ENCODE measurements around the gene MICA.
"Not testable (repeated sequence)": the region's sequence is repeated elsewhere in the genome, so short reads cannot be mapped to it uniquely, and the experiment has no call there.

Gene MICA

GRCh38 chr6:31403283-31404060, at the start of gene MICA:
Gene MICA, plus strand, starts transcription at chr6:31403595. Its CDS starts 38 bp downstream, at chr6:31403633.
- in situ Hi-C loops (cut with MboI; ENCODE audit: low sequenced_read_pairs) = no loop called here

- in situ Hi-C loops (cut with MboI; ENCODE audit: low sequenced_read_pairs) = loop anchor here (5.0 kb wide), 1 partner anchor 87 kb away; no protein-coding TSS in a partner anchor
These were observed 49.1 kb upstream of the MICA start for GRCh38 chr6:31354158-31354863.

GRCh38 chr6:31354864-31355582, 48.4 kb upstream of the MICA start:
- in situ Hi-C loops (cut with MboI; ENCODE audit: low sequenced_read_pairs) = loop anchor here (5.0 kb wide), 1 partner anchor 88 kb away; no protein-coding TSS in a partner anchor

GRCh38 chr6:31355583-31355948, 47.8 kb upstream of the MICA start:
- in situ Hi-C loops (cut with MboI; ENCODE audit: low sequenced_read_pairs) = no loop called here

- in situ Hi-C loops (cut with MboI; ENCODE audit: low sequenced_read_pairs) = no loop called here
These were observed 47.0 kb upstream of the MICA start for GRCh38 chr6:31356216-31356945.

DNA sequence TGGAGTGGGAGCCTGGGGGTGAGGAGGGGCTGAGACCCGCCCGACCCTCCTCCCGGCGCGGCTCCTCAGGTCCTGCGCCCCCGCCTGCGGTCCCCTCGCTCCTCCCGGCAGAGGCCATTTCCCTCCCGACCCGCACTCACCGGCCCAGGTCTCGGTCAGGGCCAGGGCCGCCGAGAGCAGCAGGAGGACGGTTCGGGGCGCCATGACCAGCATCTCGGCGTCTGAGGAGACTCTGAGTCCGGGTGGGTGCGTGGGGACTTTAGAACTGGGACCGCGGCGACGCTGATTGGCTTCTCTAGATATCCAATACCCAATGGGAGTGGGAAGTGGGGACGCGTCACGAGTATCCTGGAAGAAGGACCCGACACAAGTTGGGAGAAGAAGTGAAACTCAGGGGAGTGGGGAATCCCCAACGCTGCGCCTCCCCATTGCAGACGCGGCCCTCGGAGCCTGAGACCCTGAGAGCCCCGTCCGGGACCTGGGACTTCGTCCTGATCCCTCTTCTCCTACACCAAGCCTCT, 46.4 kb upstream of the MICA start, which contains the start of gene HLA-B:
TSS of gene HLA-B (minus strand) at position 234 of the 521 bp plus-strand sequence. CDS start at position 213, 21 bp downstream.
- in situ Hi-C loops (cut with MboI; ENCODE audit: low sequenced_read_pairs) = no loop called here

DNA sequence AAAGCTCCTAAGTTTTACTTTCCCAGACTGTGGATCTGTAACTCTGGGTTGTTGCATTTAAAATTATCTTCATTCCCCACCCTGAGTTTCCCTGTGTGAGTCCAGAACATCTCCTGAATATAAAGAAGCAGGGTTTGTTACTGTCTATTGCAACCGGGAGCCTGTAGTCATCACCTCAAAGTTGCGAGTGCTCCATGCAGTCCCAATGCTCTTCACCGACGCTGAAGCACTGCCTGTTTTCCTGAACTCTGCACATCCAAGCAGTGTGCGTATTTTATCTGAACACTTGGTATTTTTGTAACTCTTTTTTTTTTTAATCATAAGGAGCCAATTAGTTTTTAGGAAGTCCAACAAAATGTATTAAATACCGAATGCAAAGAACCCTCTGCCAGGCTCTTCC, 45.5 kb upstream of the MICA start:
- in situ Hi-C loops (cut with MboI; ENCODE audit: low sequenced_read_pairs) = no loop called here

DNA sequence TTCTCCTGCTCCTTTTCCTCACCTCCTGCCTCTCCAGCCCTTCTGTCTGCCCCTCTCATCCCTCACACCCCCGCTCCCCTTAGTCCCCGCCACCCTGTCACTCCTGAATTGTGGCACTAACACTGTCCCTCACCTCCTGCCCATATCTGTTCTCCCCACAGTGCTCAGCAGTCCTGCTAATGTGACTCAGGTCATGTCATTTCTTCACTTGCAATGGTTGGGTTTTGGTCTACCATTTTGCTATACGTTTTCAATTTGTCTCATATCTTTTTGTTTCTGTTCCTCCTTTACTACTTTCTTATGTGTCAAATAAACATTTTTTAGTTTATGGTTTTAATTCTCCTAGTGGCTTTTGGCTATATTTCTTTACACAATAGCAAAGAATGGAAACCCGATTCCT, 45.1 kb upstream of the MICA start:
- in situ Hi-C loops (cut with MboI; ENCODE audit: low sequenced_read_pairs) = no loop called here

- in situ Hi-C loops (cut with MboI; ENCODE audit: low sequenced_read_pairs) = no loop called here
These were observed 43.8 kb upstream of the MICA start for GRCh38 chr6:31359581-31359980.

DNA sequence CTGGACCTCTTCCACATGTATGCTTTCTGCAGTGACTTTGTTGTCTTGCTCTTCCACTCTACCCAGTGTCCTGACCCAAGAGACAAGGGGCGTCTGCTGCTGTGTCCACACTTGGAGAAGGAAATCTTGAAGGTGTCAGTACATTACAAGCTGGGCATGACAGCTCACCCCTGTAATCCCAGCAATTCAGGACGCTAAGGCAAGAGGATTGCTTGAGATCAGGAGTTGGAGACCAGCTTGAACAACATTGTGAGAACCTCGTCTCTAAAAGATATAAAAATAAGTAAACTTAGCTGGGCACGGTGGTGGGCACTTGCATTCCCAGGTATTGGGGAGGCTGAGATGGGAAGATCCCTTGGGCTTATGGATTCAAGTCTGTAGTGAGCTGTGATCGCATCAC, 40.6 kb upstream of the MICA start:
- in situ Hi-C loops (cut with MboI; ENCODE audit: low sequenced_read_pairs) = loop anchor here (10.0 kb wide), 2 partner anchors 168 to 228 kb away; partner anchors contain the start of gene PSORS1C2

DNA sequence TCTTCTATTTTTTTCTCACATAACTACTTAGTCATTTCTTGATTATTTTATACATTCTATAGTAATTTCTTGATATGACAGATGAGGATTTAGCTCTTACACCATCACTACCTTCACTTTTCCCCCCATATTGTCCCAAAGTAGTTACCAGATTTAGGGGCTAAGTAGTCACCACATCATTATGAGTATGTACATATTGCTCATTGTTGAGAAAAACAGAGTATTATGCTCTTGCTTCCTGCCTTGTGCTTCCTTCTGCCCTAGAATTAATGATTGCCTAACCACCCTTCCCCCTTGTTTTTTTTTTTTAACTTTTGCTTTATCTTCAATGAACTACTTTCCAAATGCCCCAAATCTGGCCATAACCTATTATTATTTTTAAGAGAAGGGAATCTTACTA, 39.6 kb upstream of the MICA start:
- in situ Hi-C loops (cut with MboI; ENCODE audit: low sequenced_read_pairs) = loop anchor here (10.0 kb wide), 2 partner anchors 169 to 229 kb away; partner anchors contain the start of gene PSORS1C2

GRCh38 chr6:31365864-31366263, 37.5 kb upstream of the MICA start:
- in situ Hi-C loops (cut with MboI; ENCODE audit: low sequenced_read_pairs) = loop anchor here (10.0 kb wide), 2 partner anchors 171 to 231 kb away; partner anchors contain the start of gene PSORS1C2

DNA sequence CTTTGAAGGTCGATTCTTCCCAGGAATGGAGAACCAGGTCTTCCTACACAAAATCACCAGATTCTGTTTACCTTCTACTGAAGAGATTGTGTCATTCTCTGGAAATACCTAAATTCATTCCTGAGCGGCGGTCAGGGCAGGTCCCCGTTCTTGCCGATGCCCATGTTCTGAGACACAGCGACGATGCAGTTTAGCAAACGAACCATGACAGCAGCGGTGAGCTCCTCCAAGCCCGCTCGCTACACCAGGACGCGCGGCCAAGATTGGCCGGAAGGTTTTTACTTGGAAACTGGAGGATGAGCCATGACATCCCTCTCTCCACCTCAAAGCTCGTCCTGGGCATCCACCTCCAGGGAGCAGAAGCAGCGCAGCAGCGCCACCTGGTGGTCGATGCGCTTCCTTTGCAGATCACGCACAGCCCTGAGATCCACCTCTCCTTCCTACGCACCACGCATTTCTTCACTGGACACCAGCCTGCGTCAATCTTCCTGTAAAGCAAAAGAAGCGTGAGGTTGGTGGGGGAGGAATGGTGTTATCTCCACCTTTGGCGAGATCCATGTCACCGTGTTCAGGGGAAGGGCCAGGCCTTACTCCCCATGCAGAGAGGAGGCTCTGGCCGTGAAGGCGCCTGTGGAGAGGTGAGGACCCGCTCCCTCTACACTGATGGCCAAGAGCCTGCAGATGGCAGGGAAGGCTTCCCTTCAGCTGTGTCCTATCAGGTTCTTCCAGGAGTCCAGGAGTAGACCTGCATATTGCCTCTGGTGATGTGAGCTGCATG, 36.5 kb upstream of the MICA start:
- in situ Hi-C loops (cut with MboI; ENCODE audit: low sequenced_read_pairs) = loop anchor here (10.0 kb wide), 2 partner anchors 172 to 232 kb away; partner anchors contain the start of gene PSORS1C2

- in situ Hi-C loops (cut with MboI; ENCODE audit: low sequenced_read_pairs) = loop anchor here (10.0 kb wide), 2 partner anchors 174 to 234 kb away; partner anchors contain the start of gene PSORS1C2
These were observed 34.9 kb upstream of the MICA start for GRCh38 chr6:31368461-31368860.

DNA sequence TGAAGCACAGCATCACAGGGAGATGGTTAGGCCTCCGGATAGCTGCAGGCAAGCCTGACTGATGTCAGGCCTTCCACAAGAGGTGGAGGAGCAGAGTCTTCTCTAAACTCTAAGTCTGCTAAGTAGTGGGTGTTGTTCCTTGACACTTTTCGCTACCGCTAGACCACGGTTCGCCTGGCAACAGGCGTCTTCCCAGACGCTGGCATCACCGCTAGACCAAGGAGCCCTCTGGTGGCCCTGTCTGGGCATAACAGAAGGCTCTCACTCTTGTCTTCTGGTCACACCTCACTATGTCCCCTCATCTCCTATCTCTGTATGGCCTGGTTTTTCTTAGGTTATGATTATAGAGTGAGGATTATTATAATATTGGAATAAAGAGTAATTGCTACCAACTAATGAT, 29.3 kb upstream of the MICA start:
- in situ Hi-C loops (cut with MboI; ENCODE audit: low sequenced_read_pairs) = not testable (repeated sequence)

DNA sequence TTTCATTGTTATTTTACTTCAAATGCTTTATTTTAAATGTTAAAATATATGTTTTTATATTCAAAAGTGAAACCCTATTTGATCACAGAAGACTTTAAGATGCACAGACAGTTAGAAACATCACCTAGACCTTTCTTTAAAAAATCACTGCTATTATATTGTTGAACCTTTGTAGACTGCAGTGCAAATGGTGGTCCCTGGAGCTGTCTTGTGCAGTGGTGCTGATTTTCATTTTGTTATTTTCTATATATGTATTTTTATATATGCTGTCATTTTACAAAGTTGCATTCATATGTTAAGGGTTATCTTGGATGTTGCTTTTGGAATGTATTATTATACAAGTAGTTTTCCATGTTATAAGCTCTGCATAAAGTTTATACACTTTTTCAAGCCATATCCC, 27.7 kb upstream of the MICA start:
- in situ Hi-C loops (cut with MboI; ENCODE audit: low sequenced_read_pairs) = no loop called here

GRCh38 chr6:31377029-31377428, 26.4 kb upstream of the MICA start:
- in situ Hi-C loops (cut with MboI; ENCODE audit: low sequenced_read_pairs) = no loop called here

GRCh38 chr6:31378062-31378720, 25.2 kb upstream of the MICA start:
- in situ Hi-C loops (cut with MboI; ENCODE audit: low sequenced_read_pairs) = no loop called here

DNA sequence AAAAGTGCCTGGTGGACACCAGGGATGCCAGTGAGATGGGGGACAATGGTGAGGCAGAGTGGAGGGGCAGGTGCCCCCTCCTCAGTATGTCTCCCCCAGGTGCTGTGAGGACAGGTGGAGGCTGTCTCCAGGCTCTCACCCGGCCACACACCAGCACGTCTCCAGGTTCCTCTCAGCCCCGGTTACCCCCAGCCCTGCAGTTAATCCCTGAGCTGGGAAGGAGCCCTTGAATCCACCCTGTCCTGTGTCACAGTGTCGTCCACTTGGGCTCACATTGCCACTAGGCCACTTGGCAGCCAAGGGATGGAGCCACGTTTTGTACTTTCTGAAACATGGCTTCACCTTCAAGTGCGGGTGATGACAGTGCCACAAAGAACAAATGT, 24.7 kb upstream of the MICA start:
- in situ Hi-C loops (cut with MboI; ENCODE audit: low sequenced_read_pairs) = no loop called here
